H1 (cell line): ENCODE measurements around the gene SYNJ2. TPM values are rescaled to one million over a fixed set of nuclear protein-coding genes. Genes with fewer than 3 reads are reported as not detected.

Experiments used
- CTCF ChIA-PET: fragments of 300-600 bp; sonication (Branson Sonifier 250); formaldehyde crosslinking; loops from one replicate; lab custom pipeline; 2021; ENCODE audit not compliant: partially characterized antibody; lab: Charles Lee
- POLR2A ChIA-PET: fragments of 300-600 bp; sonication (Branson Sonifier 250); formaldehyde crosslinking; loops from one replicate; lab custom pipeline; 2021; ENCODE audit warnings: inconsistent platforms; ENCODE audit not compliant: partially characterized antibody; lab: Charles Lee
- DNase-seq, 2 experiments: peaks; one replicate each; pipeline versions ENCODE4 v3.0.0 to v3.0.0-alpha.2; 2010 to 2022; ENCODE audit warnings: low spot score in 2 of 2, low read depth in 1 of 2, mixed read lengths in 1 of 2
- FAIRE-seq: peaks from 2 replicates; lab custom pipeline; 2011; peaks lifted over from hg19 to GRCh38; lab: Jason Lieb, UNC
- H2AFZ ChIP-seq: 2 replicates; pipeline ENCODE4 v1.8.1; 2012; ENCODE audit warnings: low read length, inconsistent platforms
- H2AK5ac ChIP-seq: 2 replicates; pipeline ENCODE4 v1.6.1; 2013; ENCODE audit warnings: low read depth, low read length
- H2BK120ac ChIP-seq: replicated peaks from 2 replicates; pipeline ENCODE3; 2013; ENCODE audit warnings: low read depth, low read length, inconsistent platforms
- H2BK12ac ChIP-seq: 2 replicates; pipeline ENCODE4 v1.6.1; 2013; ENCODE audit warnings: low read depth, low read length
- H2BK15ac ChIP-seq: 2 replicates; pipeline ENCODE4 v1.6.1; 2013; ENCODE audit warnings: low read length
- H2BK20ac ChIP-seq: 2 replicates; pipeline ENCODE4 v1.6.1; 2013; ENCODE audit warnings: low read length
- H2BK5ac ChIP-seq: 2 replicates; pipeline ENCODE4 v1.6.1; 2013; ENCODE audit warnings: low read depth, low read length
- H3K14ac ChIP-seq: 2 replicates; pipeline ENCODE4 v1.6.1; 2013; ENCODE audit warnings: inconsistent platforms; ENCODE audit not compliant: insufficient read length
- H3K18ac ChIP-seq: 2 replicates; pipeline ENCODE4 v1.6.1; 2013; ENCODE audit warnings: low read length; ENCODE audit errors: extremely low read depth
- H3K23ac ChIP-seq: 2 replicates; pipeline ENCODE4 v1.6.1; 2013; ENCODE audit warnings: inconsistent platforms; ENCODE audit not compliant: insufficient read length
- H3K23me2 ChIP-seq: 2 replicates; pipeline ENCODE4 v1.6.1; 2013; ENCODE audit warnings: low read depth, low read length
- H3K27ac ChIP-seq: 2 replicates; pipeline ENCODE4 v1.6.1; 2011; ENCODE audit warnings: low read depth, low read length, inconsistent platforms
- H3K27me3 ChIP-seq, 4 experiments: replicated peaks in 1 of 4; 1 replicate in 1 of 4; 2 replicates in 3 of 4; pipeline versions ENCODE4 v1.6.1 to v1.8.1; 2011 to 2013; ENCODE audit warnings: low read length in 3 of 4, mild to moderate bottlenecking in 3 of 4, inconsistent platforms in 2 of 4, mixed read lengths in 2 of 4, moderate library complexity in 1 of 4; ENCODE audit not compliant: control insufficient read depth in 3 of 4, insufficient read depth in 3 of 4; ENCODE audit errors: extremely low read depth in 1 of 4
- H3K36me3 ChIP-seq, 4 experiments: 2 replicates each; pipeline versions ENCODE4 v1.6.1 to v1.8.1; 2011 to 2013; ENCODE audit warnings: mild to moderate bottlenecking in 4 of 4, low read length in 3 of 4, moderate library complexity in 2 of 4, control low read depth in 1 of 4, inconsistent platforms in 1 of 4; ENCODE audit not compliant: insufficient read depth in 4 of 4, control insufficient read depth in 2 of 4
- H3K4ac ChIP-seq: replicated peaks from 2 replicates; pipeline ENCODE3; 2013; ENCODE audit warnings: low read length, low read depth, mixed read lengths, inconsistent platforms; ENCODE audit not compliant: insufficient read length
- H3K4me1 ChIP-seq, 4 experiments: replicated peaks in 1 of 4; 1 replicate in 1 of 4; 2 replicates in 3 of 4; pipeline versions ENCODE4 v1.6.1 to v1.8.1; 2011 to 2013; ENCODE audit warnings: low read length in 3 of 4, inconsistent platforms in 2 of 4, mixed read lengths in 1 of 4; ENCODE audit not compliant: insufficient read depth in 4 of 4, control insufficient read depth in 3 of 4
- H3K4me2 ChIP-seq, 2 experiments: 2 replicates each; pipeline versions ENCODE4 v1.6.1 to v1.8.1; 2011 to 2013; ENCODE audit warnings: low read depth in 2 of 2, low read length in 2 of 2, control low read depth in 1 of 2, inconsistent platforms in 1 of 2, mild to moderate bottlenecking in 1 of 2; ENCODE audit not compliant: insufficient read depth in 1 of 2
- H3K4me3 ChIP-seq, 4 experiments: fragments of 200-600, 300-600 bp in 1 of 4; sonication (generic), shearing (Covaris generic), sonication (Bioruptor Twin) in 1 of 4; 2 replicates each; pipeline versions ENCODE4 v1.5.1 to v1.8.1; 2011 to 2016; ENCODE audit warnings: low read length in 4 of 4, low read depth in 3 of 4, control low read depth in 2 of 4, inconsistent platforms in 2 of 4, mild to moderate bottlenecking in 2 of 4, mixed read lengths in 1 of 4, moderate library complexity in 1 of 4; ENCODE audit not compliant: insufficient read depth in 2 of 4; ENCODE audit errors: extremely low read depth in 1 of 4
- H3K56ac ChIP-seq: replicated peaks from 2 replicates; pipeline ENCODE3; 2013; ENCODE audit warnings: low read depth, mild to moderate bottlenecking, mixed read lengths, low read length, inconsistent platforms; ENCODE audit not compliant: insufficient read length
- H3K79me1 ChIP-seq: 2 replicates; pipeline ENCODE4 v1.6.1; 2013; ENCODE audit warnings: low read depth, low read length, control low read depth
- H3K79me2 ChIP-seq, 2 experiments: 2 replicates each; pipeline versions ENCODE4 v1.6.1 to v1.8.1; 2012 to 2013; ENCODE audit warnings: low read length in 2 of 2, mild to moderate bottlenecking in 2 of 2, inconsistent platforms in 1 of 2; ENCODE audit not compliant: insufficient read depth in 2 of 2, control insufficient read depth in 1 of 2
- H3K9ac ChIP-seq, 4 experiments: replicated peaks in 1 of 4; 1 replicate in 1 of 4; 2 replicates in 3 of 4; pipeline versions ENCODE4 v1.6.1 to v1.8.1; 2011 to 2013; ENCODE audit warnings: low read depth in 3 of 4, low read length in 3 of 4, control low read depth in 2 of 4, mild to moderate bottlenecking in 2 of 4, moderate library complexity in 2 of 4, inconsistent platforms in 1 of 4; ENCODE audit errors: extremely low read depth in 1 of 4
- H3K9me3 ChIP-seq, 2 experiments: 2 replicates each; pipeline versions ENCODE4 v1.6.1 to v1.8.1; 2012 to 2013; ENCODE audit warnings: mild to moderate bottlenecking in 2 of 2, moderate library complexity in 2 of 2, control low read depth in 1 of 2, inconsistent platforms in 1 of 2, low read depth in 1 of 2, low read length in 1 of 2, mixed read lengths in 1 of 2; ENCODE audit not compliant: insufficient read depth in 2 of 2
- H4K20me1 ChIP-seq, 2 experiments: replicated peaks in 1 of 2; 2 replicates each; pipeline versions ENCODE3 to v1.8.1; 2011 to 2013; ENCODE audit warnings: inconsistent platforms in 2 of 2, low read length in 2 of 2, mild to moderate bottlenecking in 1 of 2; ENCODE audit not compliant: insufficient read depth in 2 of 2, control insufficient read depth in 1 of 2
- H4K5ac ChIP-seq: 2 replicates; pipeline ENCODE4 v1.6.1; 2013; ENCODE audit warnings: low read length, low read depth, mixed read lengths, inconsistent platforms; ENCODE audit not compliant: insufficient read length
- H4K8ac ChIP-seq: 2 replicates; pipeline ENCODE4 v1.8.0; 2013; ENCODE audit warnings: mild to moderate bottlenecking, moderate library complexity, low read length, inconsistent platforms; ENCODE audit not compliant: insufficient read depth; ENCODE audit errors: extremely low read depth
- H4K91ac ChIP-seq: replicated peaks from 2 replicates; pipeline ENCODE3; 2013; ENCODE audit warnings: low read length, mixed read lengths, inconsistent platforms; ENCODE audit not compliant: insufficient read length
- KDM4A ChIP-seq: IDR thresholded peaks from one replicate; pipeline ENCODE4 v1.7.1; 2012; ENCODE audit warnings: low read depth, mild to moderate bottlenecking, moderate library complexity, low read length, inconsistent platforms; ENCODE audit not compliant: severe bottlenecking
- WGBS, 2 experiments: shearing (Covaris generic) in 1 of 2; methylation state at CpG; one replicate each; pipeline versions ENCODE4 v1.1.6 to v1.1.7; 2013 to 2015; ENCODE audit warnings: low lambda C conversion rate in 2 of 2, mixed read lengths in 2 of 2, inconsistent platforms in 1 of 2, low coverage in 1 of 2, missing lambda C conversion rate in 1 of 2; ENCODE audit not compliant: insufficient replicate concordance in 2 of 2, insufficient coverage in 1 of 2, insufficient read length in 1 of 2; ENCODE audit errors: extremely low coverage in 1 of 2, missing lambda C conversion rate in 1 of 2; 5-methylcytosine and 5-hydroxymethylcytosine counted together
- polyA plus RNA-seq, 7 experiments: library from polyadenylated mRNA; depleted of rRNA in 3 of 7; stranded (reverse) in 5 of 7; unstranded in 2 of 7; fragments of >200 nt in 5 of 7; fragments of 200-250 nt in 2 of 7; gene quantifications; 1 replicate in 5 of 7; 2 replicates in 1 of 7; 4 replicates in 1 of 7; pipeline versions ENCODE4 v1.2.1 to v1.2.3, GENCODE V29; 2011 to 2013; ENCODE audit warnings: missing spikeins in 2 of 7, mixed read lengths in 2 of 7
- total RNA-seq: library from RNA; stranded (reverse); fragmentation: NEBNext Ultra II Directional; extraction: Animal tissue kit (Norgen Biotek cat#: 25700); gene quantifications from 2 replicates; pipeline ENCODE4 v1.2.1, GENCODE V29; 2021

The SYNJ2 gene
- total and polyA plus RNA-seq, 2 of the 8 experiments (the other 6 are each of a cell fraction or from before 2014, with no cell fraction given), result 3.7 to 13.9 TPM

GRCh38 chr6:157961832-157962575, 19.7 kb upstream of the SYNJ2 start:
- FAIRE-seq, result no peak
- peaks cover 2 to 7% (median 4%) of the 10 kb centered on the region in 4 experiments; a peak in 4 of 7 replicates for H3K4me1 ChIP-seq
- no peak overlapping the region for H2BK5ac ChIP-seq
- no peak overlapping the region for H4K91ac ChIP-seq
- H2AFZ ChIP-seq, result no peak overlapping the region
- H4K8ac ChIP-seq, result no peak overlapping the region
- no peak overlapping the region for H2AK5ac ChIP-seq
- no peaks in the 10 kb centered on the region; the same call in 1 of the 2 replicates for H3K23me2 ChIP-seq
- H3K4me3 ChIP-seq, result no peak overlapping the region
- no peak overlapping the region for H2BK120ac ChIP-seq
- ChIA-PET POLR2A (interaction anchor here (1.0 kb wide), 1 partner anchor 14 kb away, joined by 4 read pairs; no protein-coding TSS in a partner anchor), CTCF (interaction anchor here (0.6 to 2.2 kb wide), 5 partner anchors 10 to 697 kb away, joined by 3 to 6 read pairs (median 3); no protein-coding TSS in a partner anchor)
- no peak overlapping the region for H3K4me2 ChIP-seq
- TF ChIP-seq KDM4A, result no peak
- H3K23ac ChIP-seq, result no peak overlapping the region
- H3K9me3 ChIP-seq, result peaks cover 7 to 10% of the 10 kb centered on the region in 2 experiments; a peak in 2 of 4 replicates
- H2BK12ac ChIP-seq, result no peak overlapping the region
- no peak overlapping the region for H3K18ac ChIP-seq
- no peaks in the 10 kb centered on the region for H3K36me3 ChIP-seq
- no peak overlapping the region for H3K56ac ChIP-seq
- no peaks in the 10 kb centered on the region for H3K79me1 ChIP-seq
- no peak overlapping the region for H4K5ac ChIP-seq
- WGBS, 2 experiments, result 91% methylated on average over 13 of the region's 13 CpGs; no CpG with 5 or more reads in 1 of the 2 experiments
- no peak for DNase-seq
- no peak overlapping the region for H2BK20ac ChIP-seq
- no peaks in the 10 kb centered on the region for H3K79me2 ChIP-seq
- no peak overlapping the region for H3K4ac ChIP-seq
- H3K9ac ChIP-seq, result no peak overlapping the region
- no peaks in the 10 kb centered on the region for H4K20me1 ChIP-seq
- H3K27ac ChIP-seq, result no peak overlapping the region
- H3K27me3 ChIP-seq, result no peaks in the 10 kb centered on the region
- no peak overlapping the region for H3K14ac ChIP-seq
- H2BK15ac ChIP-seq, result no peak overlapping the region
